HK-2 (cell line): ENCODE measurements around the gene MRGPRX2.

ENCODE experiments used
- DNase-seq: peaks from one replicate; pipeline ENCODE4 v3.0.0-alpha.2; 2018; ENCODE audit not compliant: unreplicated experiment

The MRGPRX2 gene

GRCh38 chr11:19060629-19061028 is at the start of gene MRGPRX2:
TSS of gene MRGPRX2 (minus strand) at chr11:19060717. CDS start at chr11:19056402, 4,315 bp downstream.
- DNase-seq: no peak

GRCh38 chr11:19110295-19110694 is 49.8 kb upstream of the MRGPRX2 start:
- no peak for DNase-seq

GRCh38 chr11:19107125-19107524 is 46.6 kb upstream of the MRGPRX2 start:
- DNase-seq: no peak

- DNase-seq: no peak
Measured at GRCh38 chr11:19105011-19105410, 44.5 kb upstream of the MRGPRX2 start.

- no peak for DNase-seq
Measured at GRCh38 chr11:19102521-19102900, 42.0 kb upstream of the MRGPRX2 start.

- DNase-seq: no peak
Measured at GRCh38 chr11:19101796-19102520, 41.4 kb upstream of the MRGPRX2 start.

- no peak for DNase-seq
Measured at GRCh38 chr11:19100885-19101284, 40.4 kb upstream of the MRGPRX2 start.

GRCh38 chr11:19099093-19099492 is 38.6 kb upstream of the MRGPRX2 start:
- DNase-seq: no peak

GRCh38 chr11:19094859-19095258 is 34.3 kb upstream of the MRGPRX2 start:
- DNase-seq: no peak

- no peak for DNase-seq
Measured at GRCh38 chr11:19093976-19094375, 33.5 kb upstream of the MRGPRX2 start.

- no peak for DNase-seq
Measured at GRCh38 chr11:19092850-19093249, 32.3 kb upstream of the MRGPRX2 start.

- DNase-seq: no peak
Measured at GRCh38 chr11:19092342-19092741, 31.8 kb upstream of the MRGPRX2 start.

- DNase-seq: no peak
Measured at GRCh38 chr11:19091366-19091765, 30.8 kb upstream of the MRGPRX2 start.

GRCh38 chr11:19089421-19089820 is 28.9 kb upstream of the MRGPRX2 start:
- DNase-seq: no peak

GRCh38 chr11:19088791-19089190 is 28.3 kb upstream of the MRGPRX2 start:
- DNase-seq: no peak

GRCh38 chr11:19087658-19088057 is 27.1 kb upstream of the MRGPRX2 start:
- DNase-seq: no peak

GRCh38 chr11:19084661-19085315 is 24.3 kb upstream of the MRGPRX2 start:
- no peak for DNase-seq

- DNase-seq: no peak
Measured at GRCh38 chr11:19083166-19083565, 22.6 kb upstream of the MRGPRX2 start.

- no peak for DNase-seq
Measured at GRCh38 chr11:19080579-19080993, 20.1 kb upstream of the MRGPRX2 start.

GRCh38 chr11:19079643-19080440 is 19.3 kb upstream of the MRGPRX2 start:
- DNase-seq: no peak

GRCh38 chr11:19077965-19078364 is 17.4 kb upstream of the MRGPRX2 start:
- no peak for DNase-seq

- peak; percentile 61 for DNase-seq
Measured at GRCh38 chr11:19076744-19077589, 16.4 kb upstream of the MRGPRX2 start.
